ENCODE results near the gene ZSCAN25.
"Not testable (repeated sequence)": the region's sequence is repeated elsewhere in the genome, so short reads cannot be mapped to it uniquely, and the experiment has no call there.

The ZSCAN25 gene

GRCh38 chr7:99651290-99651689 lies 34.5 kb downstream of the ZSCAN25 start:
- no peak for DNase-seq

GRCh38 chr7:99652671-99653070 lies 35.9 kb downstream of the ZSCAN25 start:
- no peak for DNase-seq

GRCh38 chr7:99653269-99653668 lies 36.5 kb downstream of the ZSCAN25 start:
- not testable (repeated sequence) for DNase-seq

- DNase-seq = no peak
Observed at GRCh38 chr7:99653754-99654153, 37.0 kb downstream of the ZSCAN25 start.

- DNase-seq = not testable (repeated sequence)
Observed at GRCh38 chr7:99654626-99655025, 37.9 kb downstream of the ZSCAN25 start.

- DNase-seq = not testable (repeated sequence)
Observed at GRCh38 chr7:99657879-99658278, 41.1 kb downstream of the ZSCAN25 start.

GRCh38 chr7:99665312-99666012 lies 48.7 kb downstream of the ZSCAN25 start:
- DNase-seq = no peak

GRCh38 chr7:99666013-99666395 lies 49.3 kb downstream of the ZSCAN25 start:
- no peak for DNase-seq

GRCh38 chr7:99667179-99667578 lies 50.4 kb downstream of the ZSCAN25 start:
- DNase-seq = no peak

- no peak for DNase-seq
Observed at GRCh38 chr7:99668541-99668940, 51.8 kb downstream of the ZSCAN25 start.

GRCh38 chr7:99669782-99670181 lies 53.0 kb downstream of the ZSCAN25 start:
- no peak for DNase-seq

GRCh38 chr7:99672573-99672972 lies 55.8 kb downstream of the ZSCAN25 start:
- no peak for DNase-seq

- DNase-seq = no peak
Observed at GRCh38 chr7:99674995-99675742, 58.4 kb downstream of the ZSCAN25 start.

- DNase-seq = no peak
Observed at GRCh38 chr7:99677013-99677647, 60.4 kb downstream of the ZSCAN25 start.

GRCh38 chr7:99677648-99678045 lies 60.9 kb downstream of the ZSCAN25 start:
- DNase-seq = no peak

- DNase-seq = no peak
Observed at GRCh38 chr7:99679032-99679399, 62.3 kb downstream of the ZSCAN25 start.

- peak in 3 of 14 donors; percentile 1 to 18 (median 12) for DNase-seq
Observed at GRCh38 chr7:99679400-99680191, 62.9 kb downstream of the ZSCAN25 start, which contains the start of gene CYP3A5. Gene CYP3A5, minus strand, starts transcription at chr7:99679996. Its CDS starts 100 bp downstream, at chr7:99679896.

All from C1 segment of cervical spinal cord (tissue), 14 donors.